Esophagus mucosa (tissue), 1 donor: ENCODE data around the gene KPTN. TPM values are rescaled to one million over a fixed set of nuclear protein-coding genes. Genes with fewer than 3 reads are reported as not detected.

Source experiments
- ATAC-seq: fragments of 200-7000 bp; cut with Tn5 transposase; one replicate; pipeline ENCODE4 v1.9.1; 2020
- total RNA-seq: library from RNA; stranded (reverse); gene quantifications from one replicate; pipeline ENCODE4 v1.2.4, GENCODE V29; 2023
- donor health status: DM: yes; HTN: yes; CAD: no.

KPTN gene
- total RNA-seq, 1 donor from 2014 or later, result 9.8 TPM

DNA sequence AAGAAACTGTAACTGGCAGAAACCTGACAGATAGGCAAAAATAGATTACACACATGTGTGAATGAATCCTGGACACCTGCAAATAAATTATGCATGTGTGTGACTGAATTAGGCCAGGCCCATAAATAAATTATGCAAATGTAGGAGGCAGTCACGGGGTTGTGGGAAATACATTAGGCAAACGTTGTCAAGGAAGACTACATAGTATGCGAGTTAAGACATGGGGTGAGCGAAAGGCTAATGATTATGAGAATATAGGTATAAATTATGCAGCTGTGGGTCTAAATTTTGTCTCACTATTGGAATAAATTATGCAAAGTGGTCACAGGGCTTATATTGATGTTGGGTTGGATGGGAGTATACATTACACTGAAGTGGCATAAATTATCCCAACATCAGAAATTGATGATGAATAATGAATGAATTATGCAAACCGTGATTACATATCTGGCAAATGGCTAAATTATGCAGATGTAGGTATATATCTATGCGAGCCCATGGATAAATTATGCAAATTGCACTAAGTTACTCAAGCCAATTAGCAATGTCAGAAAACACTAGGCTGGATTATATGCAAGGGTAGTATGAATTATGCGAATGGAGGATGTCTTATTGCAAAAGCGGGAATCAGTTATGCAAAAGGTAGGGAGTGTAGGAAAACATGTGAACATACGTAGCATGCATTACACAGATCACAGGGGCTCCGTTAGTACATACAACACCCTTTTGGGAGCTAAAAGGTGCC, 19.2 kb downstream of the KPTN start:
- no peak for ATAC-seq

- ATAC-seq, result no peak
Measured at GRCh38 chr19:47461876-47462275, 22.1 kb downstream of the KPTN start.

DNA sequence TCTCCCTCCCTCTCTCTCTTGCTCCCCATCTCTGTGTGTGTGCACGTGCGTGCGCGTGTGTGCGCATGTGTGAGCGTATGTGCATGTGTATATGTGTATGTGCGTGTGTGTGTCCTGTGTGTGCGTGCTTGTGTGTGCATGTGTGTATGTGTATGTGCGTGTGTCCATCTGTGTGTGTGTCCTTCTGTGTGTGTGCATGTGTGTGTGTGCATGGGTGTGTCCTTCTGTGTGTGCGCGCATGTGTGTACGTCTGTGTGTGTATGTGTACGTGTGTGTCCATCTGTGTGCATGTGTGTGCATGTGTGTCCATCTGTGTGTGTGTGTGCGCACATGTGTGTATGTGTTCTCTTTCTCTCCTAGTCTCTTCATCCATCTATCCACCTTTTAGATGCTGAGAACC, 24.5 kb downstream of the KPTN start:
- no peak for ATAC-seq

GRCh38 chr19:47458672-47459071, 25.3 kb downstream of the KPTN start:
- ATAC-seq, result no peak

GRCh38 chr19:47456721-47457474, 27.1 kb downstream of the KPTN start:
- ATAC-seq, result peak; percentile 15

GRCh38 chr19:47450478-47450877, 33.5 kb downstream of the KPTN start:
- ATAC-seq, result no peak

GRCh38 chr19:47448360-47448727, 35.7 kb downstream of the KPTN start:
- no peak for ATAC-seq

DNA sequence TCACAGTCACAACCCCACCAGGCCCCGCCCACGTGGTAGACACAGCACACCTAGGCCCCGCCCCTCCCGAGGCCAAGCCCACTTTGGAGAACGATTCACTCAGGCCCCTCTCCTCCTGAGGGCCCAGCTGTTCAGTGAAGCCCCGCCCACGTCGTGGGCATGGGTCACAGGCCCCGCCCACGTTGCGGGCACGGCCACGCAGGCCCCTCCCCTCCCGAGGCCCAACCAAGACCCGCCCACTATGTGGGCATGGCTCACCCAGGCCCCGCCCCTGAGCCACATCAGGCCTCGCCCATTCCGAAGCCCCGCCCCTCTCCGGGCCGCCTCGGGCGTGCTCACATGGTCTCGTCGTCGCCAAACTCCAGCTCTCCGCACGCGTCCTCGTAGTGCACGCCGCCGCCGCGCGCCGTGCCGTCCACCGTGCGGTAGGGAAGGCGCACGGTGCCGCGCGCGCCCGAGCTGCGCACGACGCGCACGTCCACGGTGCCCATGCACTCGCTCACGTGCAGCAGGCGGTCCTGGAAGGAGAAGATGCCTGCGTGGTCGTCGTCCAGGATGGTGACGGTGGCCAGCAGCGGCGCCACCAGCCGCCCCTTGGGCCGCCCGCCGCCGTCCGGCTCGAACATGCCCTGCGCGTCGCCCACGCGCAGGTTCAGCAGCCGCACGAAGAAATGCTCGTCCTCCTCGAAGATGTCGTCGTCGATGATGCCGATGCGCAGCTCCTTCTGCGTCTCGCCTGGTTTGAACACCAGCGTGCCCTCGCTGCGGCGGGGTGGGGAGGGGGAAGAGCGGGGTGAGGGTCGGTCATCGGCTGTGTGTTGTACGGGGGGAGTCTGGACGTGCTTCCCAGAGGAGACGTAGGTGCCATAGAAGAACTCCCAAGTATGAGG, 36.3 kb downstream of the KPTN start:
- ATAC-seq, result peak; percentile 79

DNA sequence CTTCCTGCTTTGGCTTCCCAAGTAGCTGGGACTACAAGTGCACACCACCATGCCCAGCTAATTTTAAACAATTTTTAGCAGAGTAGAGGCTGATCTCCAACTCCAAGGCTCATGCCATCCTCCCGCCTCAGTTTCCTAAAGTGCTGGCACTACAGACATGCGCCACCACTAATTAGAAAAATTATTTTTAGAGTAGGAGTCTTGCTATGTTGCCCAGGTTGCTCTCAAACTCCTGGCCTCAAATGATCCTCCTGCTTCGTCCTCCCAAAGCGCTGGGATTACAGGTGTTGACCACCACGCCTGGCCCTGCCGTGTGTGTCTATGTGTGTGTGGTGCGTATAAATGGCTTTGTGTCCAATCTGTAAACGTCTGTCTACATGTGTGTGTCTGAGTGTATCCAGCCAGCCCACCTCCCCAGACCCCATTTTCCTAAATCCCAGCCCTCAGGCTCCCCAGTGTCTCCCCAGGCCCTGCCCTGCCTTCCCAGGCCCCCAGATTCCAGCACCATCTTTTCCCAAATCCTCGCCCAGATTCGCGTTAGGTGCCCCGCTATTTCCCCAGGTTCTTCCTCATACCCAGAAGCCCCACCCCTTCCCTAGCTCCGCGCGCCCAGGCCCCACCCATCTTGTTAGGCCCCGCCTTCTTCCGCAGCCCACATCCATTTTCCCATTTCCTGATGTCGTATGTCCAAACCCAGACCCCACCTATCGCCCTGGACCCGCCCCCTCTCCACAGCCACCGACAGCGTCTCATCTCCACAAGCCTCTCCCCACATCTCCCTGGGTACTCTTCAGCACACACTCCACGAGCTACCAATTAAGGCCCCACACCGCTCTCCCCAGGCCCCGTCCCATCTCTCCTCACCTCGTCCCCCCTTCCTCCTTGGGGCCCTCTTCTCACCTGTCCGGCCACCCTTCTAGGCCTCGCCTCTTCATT, 37.2 kb downstream of the KPTN start:
- peak; percentile 6 for ATAC-seq

DNA sequence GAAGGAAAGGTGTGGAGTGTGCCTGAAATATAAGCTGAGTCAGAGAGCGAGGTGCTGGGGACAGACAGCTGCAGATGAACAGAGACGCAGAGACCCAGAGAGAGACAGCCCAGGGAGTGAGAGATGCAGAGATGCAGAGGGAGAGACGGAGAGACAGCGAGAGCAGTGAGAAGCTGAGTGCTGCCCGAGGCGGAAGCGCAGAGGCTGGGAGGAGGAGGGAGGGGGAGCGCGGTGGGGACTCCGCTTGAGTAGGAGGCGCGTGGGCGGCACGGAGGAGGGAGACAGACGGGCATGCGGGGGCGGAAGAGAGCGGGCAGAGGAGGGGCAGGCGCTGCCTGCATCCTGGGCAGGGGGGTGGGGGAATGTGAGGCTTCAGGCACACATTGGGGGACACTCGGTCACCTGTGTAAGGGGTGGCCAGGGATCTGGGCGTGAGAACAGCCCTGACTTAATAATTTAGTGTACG, 38.0 kb downstream of the KPTN start:
- no peak for ATAC-seq

DNA sequence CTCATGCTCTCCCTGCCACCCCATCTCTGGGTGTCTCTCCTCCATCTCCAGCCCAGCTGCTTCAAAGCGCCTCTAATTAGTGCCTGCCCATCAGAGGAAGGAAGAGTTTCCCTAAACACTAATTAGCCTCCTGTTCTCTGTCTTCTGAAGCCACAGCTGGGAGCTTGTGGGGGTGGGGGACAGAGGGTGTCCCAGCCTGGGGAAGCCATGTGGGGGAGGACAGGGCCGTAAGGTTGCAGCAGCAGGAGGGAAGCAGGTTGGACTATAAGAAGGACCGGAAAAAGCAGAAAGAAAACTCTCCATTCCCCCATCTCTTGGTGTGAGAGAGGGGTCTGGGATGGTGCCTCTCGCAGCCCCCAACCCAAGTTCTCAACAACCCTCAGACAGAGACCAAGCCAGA, 38.5 kb downstream of the KPTN start:
- ATAC-seq, result no peak

DNA sequence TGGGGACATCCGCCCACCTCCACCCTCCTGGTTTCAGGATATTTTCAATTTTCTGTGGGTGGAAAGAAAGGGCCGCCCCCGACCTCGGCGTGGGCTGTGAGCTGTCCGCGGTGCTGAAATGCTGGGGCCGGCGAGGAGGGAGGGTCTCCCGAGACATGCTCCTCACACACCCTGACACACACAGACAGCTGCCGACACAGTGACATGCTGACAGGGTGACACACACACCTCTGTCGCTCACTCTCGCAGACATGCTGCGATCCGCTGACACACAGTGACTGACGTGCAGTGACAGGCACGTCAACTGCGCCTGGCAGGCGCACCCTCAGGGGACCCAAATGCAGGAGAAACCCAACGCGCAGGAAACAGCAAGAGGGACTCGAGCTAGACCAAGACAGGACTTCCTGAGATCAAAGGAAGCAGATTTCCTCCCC, 39.6 kb downstream of the KPTN start:
- peak; percentile 33 for ATAC-seq

GRCh38 chr19:47443331-47443730, 40.7 kb downstream of the KPTN start:
- ATAC-seq, result no peak

DNA sequence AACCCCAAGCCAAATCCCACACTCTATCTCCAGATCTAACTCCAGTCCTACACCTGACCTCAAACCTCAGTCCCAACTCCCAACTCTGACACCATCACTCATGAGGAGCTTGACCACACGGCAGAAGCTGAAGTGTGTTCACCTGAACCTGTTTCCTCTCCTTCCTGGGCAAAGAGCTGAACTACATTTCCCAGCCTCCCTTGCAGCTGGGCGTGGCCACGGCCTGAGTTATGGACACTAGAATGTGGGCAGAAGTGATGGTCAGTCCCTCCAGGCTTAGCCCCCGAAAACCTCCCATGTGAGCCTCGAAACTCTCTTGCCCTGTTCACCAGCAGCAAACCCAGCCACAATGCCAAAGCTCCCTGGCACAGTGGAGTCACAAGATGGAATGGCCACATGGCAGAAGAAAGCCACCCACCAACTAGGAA, 45.2 kb downstream of the KPTN start:
- ATAC-seq, result no peak

DNA sequence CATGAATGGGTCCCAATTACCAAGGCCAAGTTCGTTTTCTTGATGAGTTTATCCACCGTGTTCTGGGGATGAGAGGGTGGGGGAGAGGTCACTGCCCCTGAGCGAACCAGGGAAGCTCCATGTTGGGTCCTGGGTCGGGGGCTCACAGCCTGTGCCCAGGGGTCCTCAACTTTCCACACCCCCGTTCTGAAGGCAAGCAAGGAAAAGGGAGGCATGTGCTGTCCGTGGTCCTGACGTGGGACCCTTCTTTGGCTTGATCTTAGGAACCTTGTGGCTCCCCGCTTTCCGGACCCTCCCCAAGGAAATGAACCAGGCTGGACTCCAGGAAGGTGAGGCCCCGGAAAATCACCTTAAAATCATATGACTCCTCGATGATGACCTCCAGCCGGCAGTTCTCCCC, 46.5 kb downstream of the KPTN start:
- no peak for ATAC-seq

DNA sequence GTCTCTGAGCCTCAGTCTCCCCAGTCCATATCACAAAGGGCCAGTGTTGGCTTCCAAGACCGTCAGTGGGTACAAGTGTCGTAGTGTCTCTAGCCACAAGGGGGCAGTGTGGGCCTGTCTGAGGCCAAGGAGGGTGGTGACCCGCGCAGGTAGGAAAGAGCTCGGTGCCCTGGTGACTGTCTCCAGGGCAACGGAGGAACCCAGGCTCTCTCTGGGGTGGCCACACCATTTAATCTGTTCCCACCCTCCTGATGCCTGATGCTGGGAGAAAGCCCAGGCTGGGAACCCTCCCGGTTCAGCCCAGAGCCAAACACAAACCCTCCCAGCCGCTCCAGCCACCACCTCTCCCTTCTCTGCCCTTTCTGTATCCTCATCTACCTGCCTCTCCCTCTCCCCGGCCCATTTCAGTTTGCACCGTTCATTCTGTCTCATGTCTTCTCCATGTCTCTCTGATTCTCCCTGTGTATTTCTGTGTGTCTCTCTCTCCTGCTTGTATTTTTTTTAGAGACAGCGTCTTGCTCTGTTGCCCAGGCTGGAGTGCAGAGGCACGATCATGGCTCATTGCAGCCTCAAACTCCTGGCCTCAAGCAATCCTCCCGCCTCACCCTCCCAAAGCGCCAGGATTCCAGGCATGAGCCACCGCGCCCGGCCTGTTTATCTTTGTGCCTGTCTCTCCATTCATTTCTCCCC, 47.2 kb downstream of the KPTN start:
- ATAC-seq, result peak; percentile 91

- ATAC-seq, result no peak
Measured at GRCh38 chr19:47435883-47436417, 48.1 kb downstream of the KPTN start.

DNA sequence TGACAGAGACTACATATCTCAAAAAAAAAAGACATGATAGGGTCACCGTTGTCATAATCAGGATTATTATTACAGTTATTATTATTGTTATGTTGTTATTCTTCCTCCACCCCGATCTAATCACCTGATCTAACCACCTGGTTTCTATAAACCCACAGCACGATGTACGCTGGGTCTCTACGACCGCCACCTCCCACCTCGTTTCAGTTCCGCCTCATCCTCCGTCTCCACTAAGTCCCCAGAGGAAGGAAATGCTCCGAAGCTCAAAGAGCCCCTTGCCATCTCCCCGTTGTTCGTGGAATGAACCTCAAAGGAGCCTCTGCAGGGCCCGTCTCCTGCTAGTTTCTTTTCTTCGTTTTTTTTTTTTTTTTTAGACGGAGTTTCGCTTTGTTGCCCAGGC, 48.8 kb downstream of the KPTN start:
- ATAC-seq, result no peak

DNA sequence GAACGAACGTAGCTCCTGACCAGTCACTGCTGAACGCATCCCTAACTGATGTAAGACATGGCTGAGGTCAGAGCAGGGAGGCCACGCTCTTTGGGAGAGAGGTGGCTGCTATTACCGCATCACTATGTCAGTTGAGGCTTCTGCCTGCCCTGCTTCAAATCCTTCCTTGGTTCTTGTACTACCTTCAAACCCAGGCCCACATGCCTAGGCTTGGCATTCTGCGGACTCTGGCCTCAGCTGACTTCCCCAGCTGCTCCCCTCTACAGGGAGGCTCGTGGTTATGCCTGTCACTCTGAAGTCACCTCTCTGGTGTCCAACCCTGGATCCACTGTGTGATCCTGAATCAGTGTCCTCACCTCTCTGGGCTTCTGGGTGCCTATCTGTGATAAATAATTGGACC, 49.9 kb downstream of the KPTN start:
- no peak for ATAC-seq

GRCh38 chr19:47433121-47433520, 50.9 kb downstream of the KPTN start:
- no peak for ATAC-seq

DNA sequence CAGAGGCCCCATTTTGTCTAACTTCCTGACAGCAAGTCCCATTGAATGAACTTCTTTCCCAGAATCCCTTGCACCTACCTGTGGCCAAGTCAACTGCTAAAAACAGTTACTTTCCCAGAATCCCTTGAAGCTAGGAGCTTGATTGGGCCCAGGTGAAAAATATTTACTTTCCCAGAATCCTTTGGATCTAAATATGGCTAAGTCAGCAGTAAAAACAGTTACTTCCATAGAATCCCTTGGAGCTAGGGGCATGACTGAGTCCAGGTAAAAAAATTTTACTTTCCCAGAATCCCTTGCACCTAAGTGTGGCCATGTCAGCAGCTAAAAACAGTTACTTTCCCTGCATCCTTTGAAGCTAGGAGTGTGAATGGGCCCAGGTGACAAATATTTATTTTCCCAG, 51.5 kb downstream of the KPTN start:
- no peak for ATAC-seq
